HEK293 (cell line): ENCODE results near the gene FAM168A.

ENCODE experiments used
- CTCF ChIP-seq: fragments of 450-650 bp; formaldehyde crosslinking; IDR thresholded peaks from 2 replicates; pipeline ENCODE4 v1.5.1; 2016; ENCODE audit warnings: missing biosample characterization, missing genetic modification characterization
- HIC1 ChIP-seq: fragments of 450-650 bp; formaldehyde crosslinking; IDR thresholded peaks from 2 replicates; pipeline ENCODE4 v1.5.1; 2016; ENCODE audit warnings: missing biosample characterization, missing genetic modification characterization
- PRDM10 ChIP-seq: fragments of 450-650 bp; formaldehyde crosslinking; IDR thresholded peaks from 2 replicates; pipeline ENCODE4 v1.5.1; 2016; ENCODE audit warnings: missing biosample characterization, missing genetic modification characterization
- ZNF23 ChIP-seq: fragments of 450-650 bp; formaldehyde crosslinking; IDR thresholded peaks from 2 replicates; pipeline ENCODE4 v1.5.1; 2016; ENCODE audit warnings: missing biosample characterization, missing genetic modification characterization, borderline replicate concordance
- ZNF280D ChIP-seq: fragments of 450-650 bp; formaldehyde crosslinking; IDR thresholded peaks from 2 replicates; pipeline ENCODE4 v1.5.1; 2016; ENCODE audit warnings: missing biosample characterization, missing genetic modification characterization
- ZNF423 ChIP-seq: fragments of 450-650 bp; formaldehyde crosslinking; IDR thresholded peaks from 2 replicates; pipeline ENCODE4 v1.5.1; 2016; ENCODE audit warnings: missing biosample characterization, missing genetic modification characterization
- ZNF513 ChIP-seq: fragments of 450-650 bp; IDR thresholded peaks from 2 replicates; pipeline ENCODE4 v1.5.1; 2018; ENCODE audit warnings: missing biosample characterization, missing genetic modification characterization
- ZNF518A ChIP-seq: fragments of 450-650 bp; formaldehyde crosslinking; conservative IDR thresholded peaks from 2 replicates; pipeline ENCODE4 v1.5.1; 2016; ENCODE audit warnings: low read depth, missing biosample characterization, missing genetic modification characterization
- ZNF561 ChIP-seq: fragments of 450-650 bp; IDR thresholded peaks from 2 replicates; pipeline ENCODE4 v1.5.1; 2018; ENCODE audit warnings: missing biosample characterization, missing genetic modification characterization, borderline replicate concordance
- ZNF626 ChIP-seq: fragments of 450-650 bp; sonication (Bioruptor Pico); formaldehyde crosslinking; IDR thresholded peaks from 2 replicates; pipeline ENCODE4 v1.5.1; 2018; ENCODE audit warnings: missing biosample characterization, missing genetic modification characterization, inconsistent platforms
- ZNF704 ChIP-seq: fragments of 450-650 bp; formaldehyde crosslinking; IDR thresholded peaks from 2 replicates; pipeline ENCODE4 v1.5.1; 2016; ENCODE audit warnings: missing biosample characterization, missing genetic modification characterization

GRCh38 chr11:73422886-73423285, 175.0 kb downstream of the FAM168A start:
- no peak for TF ChIP-seq ZNF561 (tag by site-specific recombination)
- no peak for TF ChIP-seq ZNF280D (tag by site-specific recombination)
- no peak for TF ChIP-seq ZNF518A (tag by site-specific recombination)
- TF ChIP-seq ZNF513 (tag by site-specific recombination) = no peak
- no peak for TF ChIP-seq PRDM10 (tag by site-specific recombination)
- no peak for TF ChIP-seq CTCF (tag by site-specific recombination)
- no peak for TF ChIP-seq ZNF704
- TF ChIP-seq ZNF626 (tag by site-specific recombination) = no peak
- no peak for TF ChIP-seq ZNF23 (tag by site-specific recombination)
- no peak for TF ChIP-seq ZNF423
- no peak for TF ChIP-seq HIC1
